Ovary (tissue), 9 donors: ENCODE data around the gene SSU72. TPM values are rescaled to one million over a fixed set of nuclear protein-coding genes. Genes with fewer than 3 reads are reported as not detected.
"Not testable (repeated sequence)": the region's sequence is repeated elsewhere in the genome, so short reads cannot be mapped to it uniquely, and the experiment has no call there.

Experiments used
- DNase-seq, 5 donors: peaks; one replicate each; pipeline ENCODE4 v3.0.0-alpha.2; 2019 to 2020
- H3K27ac ChIP-seq, 2 donors: fragments of 200-600 bp; one replicate each; pipeline versions ENCODE4 v1.5.1 to v1.8.0; 2019 to 2022
- H3K27me3 ChIP-seq: fragments of 200-600 bp; one replicate; pipeline ENCODE4 v1.8.0; 2022
- H3K36me3 ChIP-seq: fragments of 200-600 bp; sonication (generic); one replicate; pipeline ENCODE4 v1.5.1; 2019
- H3K4me1 ChIP-seq: one replicate; pipeline ENCODE4 v1.8.1; 2013; ENCODE audit warnings: mild to moderate bottlenecking, moderate library complexity; ENCODE audit not compliant: insufficient read depth
- H3K4me3 ChIP-seq: fragments of 200-600 bp; sonication (generic); one replicate; pipeline ENCODE4 v1.5.1; 2017
- H3K9me3 ChIP-seq, 2 donors: fragments of 200-600 bp in 1 of 2; sonication (generic) in 1 of 2; one replicate each; pipeline versions ENCODE4 v1.5.1 to v1.8.1; 2013 to 2019; ENCODE audit warnings: mild to moderate bottlenecking in 1 of 2, moderate library complexity in 1 of 2
- CTCF ChIP-seq, 3 donors: fragments of 450-650 bp in 2 of 3; fragments of 200-600 bp in 1 of 3; IDR thresholded peaks; one replicate each; pipeline versions ENCODE4 v1.5.1 to v1.8.0; 2016 to 2022; ENCODE audit warnings: antibody characterized with exemption in 3 of 3, mild to moderate bottlenecking in 1 of 3
- EP300 ChIP-seq: sonication (generic); formaldehyde crosslinking; IDR thresholded peaks from one replicate; pipeline ENCODE4 v1.6.1; 2017; ENCODE audit warnings: antibody characterized with exemption
- POLR2A ChIP-seq: fragments of 450-650 bp; IDR thresholded peaks from one replicate; pipeline ENCODE4 v1.6.1; 2017; ENCODE audit warnings: antibody characterized with exemption, mild to moderate bottlenecking, moderate library complexity
- WGBS, 3 donors: extraction: QIAGEN DNeasy Blood & Tissue Kit in 1 of 3; methylation state at CpG; one replicate each; pipeline versions ENCODE4 v1.1.5 to v1.1.7; 2013 to 2017; 5-methylcytosine and 5-hydroxymethylcytosine counted together
- intact Hi-C, 4 donors: fragments of 100-400 bp; cut with DNase I; formaldehyde crosslinking; loops; one replicate each; pipeline versions ENCODE4 v1.11.0 to v1.15.1; 2022 to 2023
- polyA plus RNA-seq, 2 donors: library from polyadenylated mRNA; stranded (reverse); fragments of 200-250 nt in 1 of 2; fragments of 350-450 nt in 1 of 2; fragmentation: Illumina TruSeq in 1 of 2; extraction: RNeasy Lipid Tissue Mini Kit (QIAGEN cat#74804) in 1 of 2; gene quantifications; one replicate each; pipeline ENCODE4 v1.2.3, GENCODE V29; 2013 to 2014
- total RNA-seq, 7 donors: library from RNA; depleted of rRNA in 2 of 7; stranded (reverse); fragments of >200 nt in 2 of 7; fragmentation: NEBNext Ultra II Directional in 3 of 7; extraction: Animal tissue kit (Norgen Biotek cat#: 25700) in 3 of 7; gene quantifications; one replicate each; pipeline versions ENCODE4 v1.1.0 to v1.2.4, GENCODE V29; 2016 to 2023
- donor health status: DM: no; HTN: no; CAD: no; lungs with moderate emphysema.
- donor health status: DM: no; HTN: no; CAD: no.
- donor health status: Bipolar disorder and iron deficiency.
- donor health status: DM: yes; HTN: yes; CAD: no.
- donor health status: DM: no; HTN: no; CAD: no.
- donor health status: DM: yes; HTN: yes; CAD: no.

The SSU72 gene
- total and polyA plus RNA-seq, 9 donors = 72.3 to 119 (median 110) TPM

- H3K36me3 ChIP-seq = no peaks in the 10 kb centered on the region
- no peaks in the 10 kb centered on the region for H3K4me1 ChIP-seq
- H3K9me3 ChIP-seq = no peaks in the 10 kb centered on the region
- DNase-seq = no peak
- H3K27ac ChIP-seq = no peak overlapping the region
- no peak for TF ChIP-seq POLR2A
- no peak for TF ChIP-seq CTCF (IDR thresholded peaks at IDR 0.05)
- TF ChIP-seq EP300 = no peak
- intact Hi-C loops = no loop called here
- H3K4me3 ChIP-seq = no peak overlapping the region
- H3K27me3 ChIP-seq = no peaks in the 10 kb centered on the region
- WGBS, 3 donors = 58 to 68% (median 64%) methylated on average over 17 of the region's 17 CpGs
These were observed 15.6 kb downstream of the SSU72 start for GRCh38 chr1:1559066-1559465.

GRCh38 chr1:1558591-1558990, 16.1 kb downstream of the SSU72 start:
- TF ChIP-seq POLR2A (no peak), EP300 (no peak), CTCF (IDR thresholded peaks at IDR 0.05) (no peak)
- no peaks in the 10 kb centered on the region for H3K36me3 ChIP-seq
- intact Hi-C loops = no loop called here

GRCh38 chr1:1557688-1558087, 17.0 kb downstream of the SSU72 start:
- H3K27ac ChIP-seq, H3K36me3 ChIP-seq, H3K4me3 ChIP-seq, H3K9me3 ChIP-seq, intact Hi-C loops, H3K27me3 ChIP-seq, DNase-seq, H3K4me1 ChIP-seq: not testable (repeated sequence)
- 90 to 93% (median 91%) methylated on average over 7 of the region's 7 CpGs for WGBS, 3 donors

More at GRCh38 chr1:1558591-1558990, 16.1 kb downstream of the SSU72 start:
- no peak overlapping the region for H3K27ac ChIP-seq
- H3K4me3 ChIP-seq = no peak overlapping the region
- no peak for DNase-seq
- H3K9me3 ChIP-seq = no peaks in the 10 kb centered on the region
- WGBS, 3 donors = 49 to 59% (median 51%) methylated on average over 4 of the region's 4 CpGs
- no peaks in the 10 kb centered on the region for H3K4me1 ChIP-seq
- no peaks in the 10 kb centered on the region for H3K27me3 ChIP-seq

GRCh38 chr1:1556961-1557360, 17.7 kb downstream of the SSU72 start:
- H3K4me1 ChIP-seq, intact Hi-C loops, DNase-seq, H3K9me3 ChIP-seq, H3K27ac ChIP-seq, H3K4me3 ChIP-seq, H3K36me3 ChIP-seq, H3K27me3 ChIP-seq: not testable (repeated sequence)
- WGBS, 3 donors = 84 to 90% (median 86%) methylated on average over 11 of the region's 11 CpGs

GRCh38 chr1:1556505-1556904, 18.2 kb downstream of the SSU72 start:
- intact Hi-C loops = no loop called here
- no peaks in the 10 kb centered on the region for H3K4me1 ChIP-seq
- TF ChIP-seq EP300 (no peak), CTCF (IDR thresholded peaks at IDR 0.05) (no peak), POLR2A (no peak)
- 74 to 80% (median 75%) methylated on average over 6 of the region's 6 CpGs for WGBS, 3 donors
- H3K4me3 ChIP-seq = no peak overlapping the region
- H3K27me3 ChIP-seq = no peaks in the 10 kb centered on the region
- no peak for DNase-seq
- H3K27ac ChIP-seq = no peak overlapping the region
- no peaks in the 10 kb centered on the region for H3K36me3 ChIP-seq
- H3K9me3 ChIP-seq = no peaks in the 10 kb centered on the region
